ENCODE results near the gene DTX3L.

The DTX3L gene

GRCh38 chr3:122516846-122517360 is 47.2 kb upstream of the DTX3L start:
- Histone ChIP-seq H3K36me3 (ENCODE audit: insufficient read depth, low read length) (no peaks in the 10 kb centered on the region), H3K4me3 (ENCODE audit: low read length, poor library complexity, severe bottlenecking) (no peak overlapping the region), H3K9me2 (replicated peaks; ENCODE audit: low read depth, low read length) (no peaks in the 10 kb centered on the region), H3K79me2 (ENCODE audit: insufficient read depth, low read length) (peaks cover 22% of the 10 kb centered on the region), H3K4me1 (ENCODE audit: insufficient read depth, low read length, poor library complexity, severe bottlenecking) (peaks cover 17% of the 10 kb centered on the region), H3K4me2 (ENCODE audit: low read depth, low read length, poor library complexity, severe bottlenecking) (no peak overlapping the region), H3K9ac (ENCODE audit: low read depth, low read length, poor library complexity, severe bottlenecking) (no peak overlapping the region), H4K20me1 (ENCODE audit: insufficient read depth, low read length, poor library complexity, severe bottlenecking) (peaks cover 22% of the 10 kb centered on the region), H3K27me3 (ENCODE audit: insufficient read depth, low read length, poor library complexity, severe bottlenecking) (no peaks in the 10 kb centered on the region), H3K9me3 (ENCODE audit: insufficient read depth, low read depth, low read length) (no peaks in the 10 kb centered on the region), H2AFZ (ENCODE audit: low read length) (no peak overlapping the region; the same call in 1 of the 2 replicates), H3F3A (ENCODE audit: low read depth) (no peaks in the 10 kb centered on the region)
- TF ChIP-seq CTCF (conservative IDR thresholded peaks at IDR 0.05; ENCODE audit: low read length) (no peak), EZH2phosphoT487 (IDR thresholded peaks at IDR 0.05; ENCODE audit: borderline replicate concordance) (no peak)

- Histone ChIP-seq H3F3A (ENCODE audit: low read depth) (no peaks in the 10 kb centered on the region), H3K36me3 (ENCODE audit: insufficient read depth, low read length) (no peaks in the 10 kb centered on the region), H3K4me3 (ENCODE audit: low read length, poor library complexity, severe bottlenecking) (no peak overlapping the region), H3K9ac (ENCODE audit: low read depth, low read length, poor library complexity, severe bottlenecking) (no peak overlapping the region), H3K9me2 (replicated peaks; ENCODE audit: low read depth, low read length) (no peaks in the 10 kb centered on the region), H3K79me2 (ENCODE audit: insufficient read depth, low read length) (no peaks in the 10 kb centered on the region), H2AFZ (ENCODE audit: low read length) (no peak overlapping the region), H3K4me1 (ENCODE audit: insufficient read depth, low read length, poor library complexity, severe bottlenecking) (no peaks in the 10 kb centered on the region), H3K4me2 (ENCODE audit: low read depth, low read length, poor library complexity, severe bottlenecking) (no peak overlapping the region), H3K27me3 (ENCODE audit: insufficient read depth, low read length, poor library complexity, severe bottlenecking) (no peaks in the 10 kb centered on the region), H4K20me1 (ENCODE audit: insufficient read depth, low read length, poor library complexity, severe bottlenecking) (no peaks in the 10 kb centered on the region), H3K9me3 (ENCODE audit: insufficient read depth, low read depth, low read length) (no peaks in the 10 kb centered on the region)
- TF ChIP-seq EZH2phosphoT487 (IDR thresholded peaks at IDR 0.05; ENCODE audit: borderline replicate concordance) = no peak
- no peak for TF ChIP-seq CTCF (conservative IDR thresholded peaks at IDR 0.05; ENCODE audit: low read length)
Observed at GRCh38 chr3:122519693-122520092, 44.4 kb upstream of the DTX3L start.

- H3K9me2 ChIP-seq (replicated peaks; ENCODE audit: low read depth, low read length) = no peaks in the 10 kb centered on the region
- no peaks in the 10 kb centered on the region for H3K36me3 ChIP-seq (ENCODE audit: insufficient read depth, low read length)
- no peaks in the 10 kb centered on the region for H3K9me3 ChIP-seq (ENCODE audit: insufficient read depth, low read depth, low read length)
- H3K4me2 ChIP-seq (ENCODE audit: low read depth, low read length, poor library complexity, severe bottlenecking) = no peak overlapping the region
- no peaks in the 10 kb centered on the region for H3K79me2 ChIP-seq (ENCODE audit: insufficient read depth, low read length)
- TF ChIP-seq CTCF (conservative IDR thresholded peaks at IDR 0.05; ENCODE audit: low read length) (no peak), EZH2phosphoT487 (IDR thresholded peaks at IDR 0.05; ENCODE audit: borderline replicate concordance) (no peak)
- H3K9ac ChIP-seq (ENCODE audit: low read depth, low read length, poor library complexity, severe bottlenecking) = no peak overlapping the region
- H4K20me1 ChIP-seq (ENCODE audit: insufficient read depth, low read length, poor library complexity, severe bottlenecking) = no peaks in the 10 kb centered on the region
- H3K27me3 ChIP-seq (ENCODE audit: insufficient read depth, low read length, poor library complexity, severe bottlenecking) = no peaks in the 10 kb centered on the region
- H3K4me3 ChIP-seq (ENCODE audit: low read length, poor library complexity, severe bottlenecking) = no peak overlapping the region
- no peaks in the 10 kb centered on the region for H3F3A ChIP-seq (ENCODE audit: low read depth)
- H2AFZ ChIP-seq (ENCODE audit: low read length) = no peak overlapping the region
- H3K4me1 ChIP-seq (ENCODE audit: insufficient read depth, low read length, poor library complexity, severe bottlenecking) = no peaks in the 10 kb centered on the region
Observed at GRCh38 chr3:122520861-122521260, 43.3 kb upstream of the DTX3L start.
